Fibroblast of upper back skin (primary cell): ENCODE data around the gene PTGES.

ENCODE experiments used
- DNase-seq: peaks from one replicate; pipeline ENCODE4 v3.0.0-alpha.2; 2013

The PTGES gene

GRCh38 chr9:129716091-129716490, 36.8 kb downstream of the PTGES start:
- peak; percentile 55 for DNase-seq

GRCh38 chr9:129714511-129715061, 38.3 kb downstream of the PTGES start:
- DNase-seq, result peak; percentile 58

- no peak for DNase-seq
These were observed 39.5 kb downstream of the PTGES start for GRCh38 chr9:129713402-129713679.

- peak; percentile 83 for DNase-seq
These were observed 40.0 kb downstream of the PTGES start for GRCh38 chr9:129712634-129713401.

GRCh38 chr9:129710169-129710453, 42.7 kb downstream of the PTGES start:
- no peak for DNase-seq

- no peak for DNase-seq
These were observed 43.2 kb downstream of the PTGES start for GRCh38 chr9:129709438-129710168.

- DNase-seq, result peak; percentile 59
These were observed 44.0 kb downstream of the PTGES start for GRCh38 chr9:129708793-129709192.

GRCh38 chr9:129704807-129705206, 48.0 kb downstream of the PTGES start:
- DNase-seq, result peak; percentile 36

- peak; percentile 48 for DNase-seq
These were observed 49.0 kb downstream of the PTGES start for GRCh38 chr9:129703667-129704355.

GRCh38 chr9:129702589-129703520, 50.0 kb downstream of the PTGES start:
- peak; percentile 85 for DNase-seq

- DNase-seq, result no peak
These were observed 51.3 kb downstream of the PTGES start for GRCh38 chr9:129701549-129701948.

- no peak for DNase-seq
These were observed 51.8 kb downstream of the PTGES start for GRCh38 chr9:129701054-129701453.

GRCh38 chr9:129698254-129698757, 54.5 kb downstream of the PTGES start:
- peak; percentile 50 for DNase-seq

- peak; percentile 88 for DNase-seq
These were observed 55.1 kb downstream of the PTGES start for GRCh38 chr9:129697656-129698253.

- peak; percentile 68 for DNase-seq
These were observed 55.7 kb downstream of the PTGES start for GRCh38 chr9:129696944-129697655.

GRCh38 chr9:129695870-129696269, 57.0 kb downstream of the PTGES start:
- DNase-seq, result no peak

- DNase-seq, result no peak
These were observed 58.6 kb downstream of the PTGES start for GRCh38 chr9:129694243-129694646.

- no peak for DNase-seq
These were observed 59.1 kb downstream of the PTGES start for GRCh38 chr9:129693741-129694140.

GRCh38 chr9:129692534-129692933, 60.3 kb downstream of the PTGES start:
- DNase-seq, result no peak
